IMR-90 (cell line): ENCODE results near the gene MGAT4C. TPM values are rescaled to one million over a fixed set of nuclear protein-coding genes. Genes with fewer than 3 reads are reported as not detected.

ENCODE experiments used
- ATAC-seq: fragments of 200-7000 bp; cut with Tn5 transposase; 2 replicates; pipeline ENCODE4 v1.9.1; 2020; ENCODE audit warnings: low read depth, mild to moderate bottlenecking, moderate library complexity
- BruUV-seq: library from RNA; stranded (reverse); fragments of 400-500 nt; replicated peaks from 2 replicates; lab custom pipeline; 2021; lab: Mats Ljungman, UMichigan
- CTCF ChIA-PET: fragments of 300-600 bp; formaldehyde crosslinking; extraction: SDS; loops from one replicate; lab custom pipeline; 2021; ENCODE audit warnings: antibody characterized with exemption; lab: Yijun Ruan, JAX
- POLR2A ChIA-PET: fragments of 300-600 bp; sonication (Branson Sonifier 250); formaldehyde crosslinking; loops from one replicate; lab custom pipeline; 2022; ENCODE audit warnings: antibody characterized with exemption; ENCODE audit not compliant: unreplicated experiment; lab: Charles Lee
- DNase-seq: peaks from one replicate; pipeline ENCODE4 v3.0.0; 2013
- H2AFZ ChIP-seq: replicated peaks from 2 replicates; pipeline ENCODE3; 2013; ENCODE audit warnings: low read length, mild to moderate bottlenecking; ENCODE audit not compliant: poor library complexity
- H2AK5ac ChIP-seq: 2 replicates; pipeline ENCODE4 v1.6.1; 2013; ENCODE audit warnings: low read depth, low read length, inconsistent platforms
- H2AK9ac ChIP-seq: replicated peaks from 2 replicates; pipeline ENCODE3; 2013; ENCODE audit warnings: mild to moderate bottlenecking, low read depth, low read length, moderate library complexity; ENCODE audit not compliant: poor library complexity
- H2BK120ac ChIP-seq: 2 replicates; pipeline ENCODE4 v1.6.1; 2013; ENCODE audit warnings: low read depth, low read length, inconsistent platforms
- H2BK15ac ChIP-seq: 3 replicates; pipeline ENCODE4 v1.6.1; 2013; ENCODE audit warnings: low read depth, low read length, inconsistent platforms
- H2BK20ac ChIP-seq: 2 replicates; pipeline ENCODE4 v1.6.1; 2013; ENCODE audit warnings: low read depth, mild to moderate bottlenecking, inconsistent platforms, low read length, moderate library complexity
- H2BK5ac ChIP-seq: 2 replicates; pipeline ENCODE4 v1.6.1; 2013; ENCODE audit warnings: mild to moderate bottlenecking, low read depth, low read length, inconsistent platforms; ENCODE audit not compliant: poor library complexity, severe bottlenecking
- H3K14ac ChIP-seq: replicated peaks from 2 replicates; pipeline ENCODE4 v1.6.1; 2013; ENCODE audit warnings: low read depth, low read length, inconsistent platforms
- H3K18ac ChIP-seq: 2 replicates; pipeline ENCODE4 v1.6.1; 2013; ENCODE audit warnings: low read depth, low read length, control low read depth
- H3K23ac ChIP-seq: 2 replicates; pipeline ENCODE4 v1.6.1; 2013; ENCODE audit warnings: low read depth, low read length, inconsistent platforms
- H3K27ac ChIP-seq: 2 replicates; pipeline ENCODE4 v1.5.1; 2013; ENCODE audit warnings: mild to moderate bottlenecking, control low read depth, low read length; ENCODE audit not compliant: insufficient read depth
- H3K27me3 ChIP-seq: 2 replicates; pipeline ENCODE4 v1.6.1; 2013; ENCODE audit warnings: low read length; ENCODE audit not compliant: control insufficient read depth, insufficient read depth
- H3K36me3 ChIP-seq: 2 replicates; pipeline ENCODE4 v1.6.1; 2013; ENCODE audit warnings: low read length, mixed read lengths; ENCODE audit not compliant: control insufficient read depth, insufficient read depth
- H3K4ac ChIP-seq: 2 replicates; pipeline ENCODE4 v1.6.1; 2013; ENCODE audit warnings: low read depth, low read length, inconsistent platforms
- H3K4me1 ChIP-seq: 2 replicates; pipeline ENCODE4 v1.6.1; 2013; ENCODE audit warnings: low read length, mixed read lengths; ENCODE audit not compliant: control insufficient read depth, insufficient read depth
- H3K4me2 ChIP-seq: 2 replicates; pipeline ENCODE4 v1.6.1; 2013; ENCODE audit warnings: low read depth, mild to moderate bottlenecking, control low read depth, low read length, moderate library complexity
- H3K4me3 ChIP-seq: 2 replicates; pipeline ENCODE4 v1.5.1; 2013; ENCODE audit warnings: low read depth, mild to moderate bottlenecking, control low read depth, low read length, moderate library complexity; ENCODE audit not compliant: insufficient read depth
- H3K56ac ChIP-seq: 2 replicates; pipeline ENCODE4 v1.6.1; 2013; ENCODE audit warnings: low read length, inconsistent platforms; ENCODE audit not compliant: insufficient read depth; ENCODE audit errors: extremely low read depth
- H3K79me1 ChIP-seq, 2 experiments: 2 replicates each; pipeline ENCODE4 v1.6.1; 2013; ENCODE audit warnings: low read length in 2 of 2, inconsistent platforms in 1 of 2, low read depth in 1 of 2
- H3K9ac ChIP-seq: 2 replicates; pipeline ENCODE4 v1.6.1; 2013; ENCODE audit warnings: low read depth, low read length, control low read depth
- H3K9me1 ChIP-seq: 2 replicates; pipeline ENCODE4 v1.6.1; 2013; ENCODE audit warnings: low read length, inconsistent platforms; ENCODE audit not compliant: insufficient read depth
- H3K9me3 ChIP-seq: 2 replicates; pipeline ENCODE4 v1.6.1; 2013; ENCODE audit warnings: low read length; ENCODE audit not compliant: control insufficient read depth, insufficient read depth
- H4K20me1 ChIP-seq: 2 replicates; pipeline ENCODE4 v1.6.1; 2013; ENCODE audit warnings: low read length, inconsistent platforms; ENCODE audit not compliant: insufficient read depth
- H4K5ac ChIP-seq: 2 replicates; pipeline ENCODE4 v1.6.1; 2013; ENCODE audit warnings: mild to moderate bottlenecking, low read depth, low read length, control low read depth
- H4K8ac ChIP-seq, 2 experiments: 2 replicates each; pipeline ENCODE4 v1.6.1; 2013; ENCODE audit warnings: low read depth in 2 of 2, low read length in 2 of 2, control low read depth in 1 of 2, inconsistent platforms in 1 of 2
- H4K91ac ChIP-seq: 2 replicates; pipeline ENCODE4 v1.6.1; 2013; ENCODE audit warnings: low read depth, low read length, inconsistent platforms; ENCODE audit not compliant: insufficient read depth
- BHLHE40 ChIP-seq: fragments of 150-350 bp; IDR thresholded peaks from 2 replicates; pipeline ENCODE4 v1.6.1; 2016; ENCODE audit warnings: mild to moderate bottlenecking, low read depth, low read length
- CEBPB ChIP-seq: IDR thresholded peaks from 2 replicates; pipeline ENCODE4 v1.6.1; 2012; ENCODE audit warnings: low read depth, low read length, improper control_type of control experiment
- CHD1 ChIP-seq: IDR thresholded peaks from 2 replicates; pipeline ENCODE4 v1.6.1; 2012; ENCODE audit warnings: low read depth, low read length, improper control_type of control experiment
- FOS ChIP-seq: fragments of 150-350 bp; IDR thresholded peaks from 2 replicates; pipeline ENCODE4 v1.6.1; 2016; ENCODE audit warnings: low read depth, low read length
- MAFK ChIP-seq: IDR thresholded peaks from 2 replicates; pipeline ENCODE4 v1.6.1; 2012; ENCODE audit warnings: low read depth, low read length, improper control_type of control experiment
- MAZ ChIP-seq: IDR thresholded peaks from 2 replicates; pipeline ENCODE4 v1.6.1; 2012; ENCODE audit warnings: low read depth, mild to moderate bottlenecking, low read length, improper control_type of control experiment, moderate library complexity, borderline replicate concordance
- MXI1 ChIP-seq: IDR thresholded peaks from 2 replicates; pipeline ENCODE4 v1.6.1; 2012; ENCODE audit warnings: low read depth, mild to moderate bottlenecking, low read length, moderate library complexity, borderline replicate concordance
- NFE2L2 ChIP-seq: fragments of 150-350 bp; IDR thresholded peaks from 2 replicates; pipeline ENCODE4 v1.6.1; 2016; ENCODE audit warnings: low read depth, mild to moderate bottlenecking, low read length
- POLR2A ChIP-seq: IDR thresholded peaks from 2 replicates; pipeline ENCODE4 v1.6.1; 2012; ENCODE audit warnings: mild to moderate bottlenecking, low read depth, low read length
- RAD21 ChIP-seq: IDR thresholded peaks from 2 replicates; pipeline ENCODE4 v1.6.1; 2012; ENCODE audit warnings: low read length, improper control_type of control experiment
- RCOR1 ChIP-seq: IDR thresholded peaks from 2 replicates; pipeline ENCODE4 v1.6.1; 2012; ENCODE audit warnings: mild to moderate bottlenecking, low read length, improper control_type of control experiment; ENCODE audit not compliant: insufficient replicate concordance
- RFX5 ChIP-seq: IDR thresholded peaks from 2 replicates; pipeline ENCODE4 v1.8.0; 2012; ENCODE audit warnings: low read depth, mild to moderate bottlenecking, low read length, moderate library complexity
- SMC3 ChIP-seq: fragments of 150-350 bp; IDR thresholded peaks from 2 replicates; pipeline ENCODE4 v1.6.1; 2016; ENCODE audit warnings: low read depth, mild to moderate bottlenecking, antibody characterized with exemption, low read length, moderate library complexity
- WGBS, 2 experiments: methylation state at CpG; one replicate each; pipeline versions ENCODE4 v1.1.5 to v1.1.7; 2013; ENCODE audit warnings: missing lambda C conversion rate in 2 of 2; ENCODE audit not compliant: insufficient read length in 1 of 2; ENCODE audit errors: extremely low coverage in 2 of 2; 5-methylcytosine and 5-hydroxymethylcytosine counted together
- dilution Hi-C: fragments of 300-500 bp; cut with HindIII; formaldehyde crosslinking; loops from one replicate; pipeline ENCODE4 v1.14.3; 2018; ENCODE audit warnings: low sequenced_read_pairs; ENCODE audit not compliant: unreplicated experiment
- in situ Hi-C: fragments of 300-500 bp; cut with MboI; formaldehyde crosslinking; loops from 3 replicates; pipeline ENCODE4 v1.14.3; 2019; ENCODE audit warnings: low sequenced_read_pairs, inconsistent platforms, mixed read lengths
- intact Hi-C: fragments of 100-400 bp; cut with micrococcal nuclease; formaldehyde crosslinking; loops from 2 replicates; pipeline ENCODE4 v1.10.0; 2022
- polyA plus RNA-seq, 3 experiments: library from polyadenylated mRNA; depleted of rRNA; stranded (reverse); fragments of >200 nt; gene quantifications; 2 replicates each; pipeline ENCODE4 v1.2.3, GENCODE V29; 2012; ENCODE audit warnings: low replicate concordance in 1 of 3
- total RNA-seq: library from RNA; depleted of rRNA; stranded (reverse); fragments of >200 nt; gene quantifications from 2 replicates; pipeline ENCODE4 v1.2.3, GENCODE V29; 2012
- TF ChIP-seq, protein P1 (sequence below): conservative IDR thresholded peaks from 2 replicates; pipeline ENCODE4 v1.5.1; 2012; ENCODE audit warnings: mild to moderate bottlenecking, low read depth, low read length, improper control_type of control experiment
- TF ChIP-seq, protein P2 (sequence below): fragments of 150-350 bp; IDR thresholded peaks from 2 replicates; pipeline ENCODE4 v1.6.1; 2017; ENCODE audit warnings: mild to moderate bottlenecking, antibody characterized with exemption, low read length, low read depth
- TF ChIP-seq, protein P3 (sequence below): fragments of 150-350 bp; IDR thresholded peaks from 2 replicates; pipeline ENCODE4 v1.6.1; 2016; ENCODE audit warnings: low read depth, mild to moderate bottlenecking, low read length, moderate library complexity, borderline replicate concordance

Gene MGAT4C
- total and polyA plus RNA-seq, 2 of the 4 experiments (the other 2 are of a cell fraction) = not detected

DNA sequence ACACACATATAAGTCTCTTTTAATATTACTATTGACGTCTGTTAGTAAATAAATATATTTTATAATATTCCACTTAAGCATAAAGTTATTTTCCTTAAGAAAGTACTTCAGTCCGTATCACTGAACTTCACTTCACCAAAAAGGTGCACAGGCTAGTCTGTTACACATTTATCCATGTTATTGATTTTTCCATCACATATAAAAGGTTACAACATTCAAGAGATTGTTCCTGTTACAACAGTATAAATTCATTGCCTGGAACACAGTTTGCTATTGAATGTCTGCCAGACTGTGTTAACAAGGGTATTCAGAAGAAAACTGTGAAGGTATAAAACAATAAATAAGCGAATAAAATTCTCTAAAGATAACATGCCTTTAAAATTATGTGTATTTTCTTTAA, 206.2 kb downstream of the MGAT4C start:
- dilution Hi-C loops = no loop called here
- Histone ChIP-seq H4K8ac (no peak overlapping the region), H3K4me1 (no peaks in the 10 kb centered on the region), H3K9me1 (no peaks in the 10 kb centered on the region), H2BK120ac (no peak overlapping the region), H3K36me3 (no peaks in the 10 kb centered on the region), H3K56ac (no peak overlapping the region), H3K27ac (no peak overlapping the region), H3K23ac (no peak overlapping the region), H3K9me3 (no peaks in the 10 kb centered on the region), H2AFZ (no peak overlapping the region), H2BK5ac (no peak overlapping the region), H2BK20ac (no peak overlapping the region), H3K9ac (no peak overlapping the region), H4K5ac (no peak overlapping the region), H4K91ac (no peak overlapping the region), H2BK15ac (no peak overlapping the region), H3K4me3 (no peak overlapping the region), H3K14ac (no peak overlapping the region), H3K27me3 (no peaks in the 10 kb centered on the region), H4K20me1 (no peaks in the 10 kb centered on the region), H3K4me2 (no peak overlapping the region), H3K4ac (no peak overlapping the region), H2AK5ac (no peak overlapping the region), H3K18ac (no peak overlapping the region), H2AK9ac (no peak overlapping the region), H3K79me1 (no peaks in the 10 kb centered on the region)
- intact Hi-C loops = no loop called here
- ATAC-seq = no peak
- in situ Hi-C loops = no loop called here
- POLR2A ChIA-PET = no interaction called here
- no CpG with 5 or more reads among the region's 3 CpGs for WGBS, 2 experiments
- CTCF ChIA-PET = no interaction called here
- DNase-seq = no peak
- no peak for TF ChIP-seq CEBPB
- TF ChIP-seq POLR2A = no peak
- TF ChIP-seq NFE2L2 = no peak
- no peak for TF ChIP-seq CHD1
- TF ChIP-seq, protein P1, sequence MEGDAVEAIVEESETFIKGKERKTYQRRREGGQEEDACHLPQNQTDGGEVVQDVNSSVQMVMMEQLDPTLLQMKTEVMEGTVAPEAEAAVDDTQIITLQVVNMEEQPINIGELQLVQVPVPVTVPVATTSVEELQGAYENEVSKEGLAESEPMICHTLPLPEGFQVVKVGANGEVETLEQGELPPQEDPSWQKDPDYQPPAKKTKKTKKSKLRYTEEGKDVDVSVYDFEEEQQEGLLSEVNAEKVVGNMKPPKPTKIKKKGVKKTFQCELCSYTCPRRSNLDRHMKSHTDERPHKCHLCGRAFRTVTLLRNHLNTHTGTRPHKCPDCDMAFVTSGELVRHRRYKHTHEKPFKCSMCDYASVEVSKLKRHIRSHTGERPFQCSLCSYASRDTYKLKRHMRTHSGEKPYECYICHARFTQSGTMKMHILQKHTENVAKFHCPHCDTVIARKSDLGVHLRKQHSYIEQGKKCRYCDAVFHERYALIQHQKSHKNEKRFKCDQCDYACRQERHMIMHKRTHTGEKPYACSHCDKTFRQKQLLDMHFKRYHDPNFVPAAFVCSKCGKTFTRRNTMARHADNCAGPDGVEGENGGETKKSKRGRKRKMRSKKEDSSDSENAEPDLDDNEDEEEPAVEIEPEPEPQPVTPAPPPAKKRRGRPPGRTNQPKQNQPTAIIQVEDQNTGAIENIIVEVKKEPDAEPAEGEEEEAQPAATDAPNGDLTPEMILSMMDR = no peak
- no peak for TF ChIP-seq MAZ
- no peak for TF ChIP-seq SMC3
- no peak for TF ChIP-seq RAD21
- no peak for TF ChIP-seq MXI1
- TF ChIP-seq, protein P2, sequence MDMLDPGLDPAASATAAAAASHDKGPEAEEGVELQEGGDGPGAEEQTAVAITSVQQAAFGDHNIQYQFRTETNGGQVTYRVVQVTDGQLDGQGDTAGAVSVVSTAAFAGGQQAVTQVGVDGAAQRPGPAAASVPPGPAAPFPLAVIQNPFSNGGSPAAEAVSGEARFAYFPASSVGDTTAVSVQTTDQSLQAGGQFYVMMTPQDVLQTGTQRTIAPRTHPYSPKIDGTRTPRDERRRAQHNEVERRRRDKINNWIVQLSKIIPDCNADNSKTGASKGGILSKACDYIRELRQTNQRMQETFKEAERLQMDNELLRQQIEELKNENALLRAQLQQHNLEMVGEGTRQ = no peak
- TF ChIP-seq MAFK = no peak
- no peak for TF ChIP-seq RFX5
- TF ChIP-seq BHLHE40 = no peak
- TF ChIP-seq FOS = no peak
- TF ChIP-seq RCOR1 = no peak
- TF ChIP-seq, protein P3, sequence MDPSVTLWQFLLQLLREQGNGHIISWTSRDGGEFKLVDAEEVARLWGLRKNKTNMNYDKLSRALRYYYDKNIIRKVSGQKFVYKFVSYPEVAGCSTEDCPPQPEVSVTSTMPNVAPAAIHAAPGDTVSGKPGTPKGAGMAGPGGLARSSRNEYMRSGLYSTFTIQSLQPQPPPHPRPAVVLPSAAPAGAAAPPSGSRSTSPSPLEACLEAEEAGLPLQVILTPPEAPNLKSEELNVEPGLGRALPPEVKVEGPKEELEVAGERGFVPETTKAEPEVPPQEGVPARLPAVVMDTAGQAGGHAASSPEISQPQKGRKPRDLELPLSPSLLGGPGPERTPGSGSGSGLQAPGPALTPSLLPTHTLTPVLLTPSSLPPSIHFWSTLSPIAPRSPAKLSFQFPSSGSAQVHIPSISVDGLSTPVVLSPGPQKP = no peak
- BruUV-seq = no TSS peak
